Upper lobe of right lung (tissue), 1 donor: ENCODE data around the gene SPACA6. TPM values are rescaled to one million over a fixed set of nuclear protein-coding genes. Genes with fewer than 3 reads are reported as not detected.

Experiments
- ATAC-seq: fragments of 200-7000 bp; cut with Tn5 transposase; one replicate; pipeline ENCODE4 v1.9.1; 2020; ENCODE audit warnings: mild to moderate bottlenecking, moderate library complexity
- DNase-seq: peaks from one replicate; pipeline ENCODE4 v3.0.0-alpha.2; 2020
- H3K27ac ChIP-seq: fragments of 200-600 bp; one replicate; pipeline ENCODE4 v1.8.0; 2022
- H3K27me3 ChIP-seq: fragments of 200-600 bp; one replicate; pipeline ENCODE4 v1.8.0; 2022; ENCODE audit warnings: mild to moderate bottlenecking
- H3K36me3 ChIP-seq: fragments of 200-600 bp; one replicate; pipeline ENCODE4 v1.8.0; 2022
- H3K4me1 ChIP-seq: fragments of 200-600 bp; one replicate; pipeline ENCODE4 v1.8.0; 2022
- H3K4me3 ChIP-seq: fragments of 200-600 bp; one replicate; pipeline ENCODE4 v1.8.0; 2022; ENCODE audit warnings: mild to moderate bottlenecking
- H3K9me3 ChIP-seq: fragments of 200-600 bp; one replicate; pipeline ENCODE4 v1.8.0; 2022
- intact Hi-C: fragments of 100-400 bp; cut with DNase I; formaldehyde crosslinking; loops from one replicate; pipeline ENCODE4 v1.11.0; 2022
- total RNA-seq: library from RNA; stranded (reverse); fragmentation: NEBNext Ultra II Directional; extraction: Animal tissue kit (Norgen Biotek cat#: 25700); gene quantifications from one replicate; pipeline ENCODE4 v1.2.1, GENCODE V29; 2021
- TF ChIP-seq, protein P1 (sequence below): fragments of 200-600 bp; IDR thresholded peaks from one replicate; pipeline ENCODE4 v1.8.0; 2022; ENCODE audit warnings: antibody characterized with exemption
- donor health status: DM: no; HTN: yes; CAD: no; lungs with severe emphysema.

SPACA6 gene
- total RNA-seq, 1 donor from 2014 or later: 24.0 TPM

DNA sequence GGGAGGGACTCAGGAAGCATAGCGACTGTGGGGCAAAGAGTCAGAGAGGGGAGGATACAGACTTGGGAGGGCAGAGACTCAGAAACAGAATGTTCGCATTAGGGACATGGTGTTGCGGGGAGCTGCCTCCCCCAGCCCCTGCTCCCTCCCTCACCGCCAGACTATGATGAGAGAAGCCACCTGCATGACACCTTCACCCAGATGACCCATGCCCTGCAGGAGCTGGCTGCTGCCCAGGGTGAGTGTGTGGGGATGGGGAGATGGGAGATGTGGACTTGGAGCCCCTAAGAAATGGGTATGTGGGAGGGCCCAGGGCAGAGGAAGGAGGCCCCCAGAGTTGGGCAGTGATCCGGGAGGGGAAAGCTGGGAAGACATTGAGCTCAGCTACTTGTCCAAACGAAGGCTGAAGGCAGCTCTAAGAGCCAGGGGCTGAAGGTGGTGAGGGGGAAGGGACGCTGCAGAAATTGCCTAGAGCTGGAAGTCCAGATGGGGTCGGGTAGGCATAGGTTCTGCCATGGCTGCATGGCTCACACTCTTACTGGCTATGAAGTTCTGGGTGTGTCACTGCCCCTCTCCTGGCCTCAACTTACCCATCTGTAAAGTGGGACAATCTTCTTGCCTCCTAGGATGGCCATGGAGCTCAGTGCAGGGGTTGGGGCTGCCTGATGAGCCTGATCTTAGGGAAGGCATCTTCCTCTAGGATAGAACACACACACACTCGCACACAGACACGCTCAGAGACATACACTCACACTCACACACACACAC, 1.4 kb downstream of the SPACA6 start:
- intact Hi-C loops: no loop called here
- no peak for DNase-seq
- peaks cover 14% of the 10 kb centered on the region for H3K4me1 ChIP-seq
- no peak overlapping the region for H3K4me3 ChIP-seq
- H3K27ac ChIP-seq: no peak overlapping the region
- no peak for ATAC-seq
- TF ChIP-seq, protein P1, sequence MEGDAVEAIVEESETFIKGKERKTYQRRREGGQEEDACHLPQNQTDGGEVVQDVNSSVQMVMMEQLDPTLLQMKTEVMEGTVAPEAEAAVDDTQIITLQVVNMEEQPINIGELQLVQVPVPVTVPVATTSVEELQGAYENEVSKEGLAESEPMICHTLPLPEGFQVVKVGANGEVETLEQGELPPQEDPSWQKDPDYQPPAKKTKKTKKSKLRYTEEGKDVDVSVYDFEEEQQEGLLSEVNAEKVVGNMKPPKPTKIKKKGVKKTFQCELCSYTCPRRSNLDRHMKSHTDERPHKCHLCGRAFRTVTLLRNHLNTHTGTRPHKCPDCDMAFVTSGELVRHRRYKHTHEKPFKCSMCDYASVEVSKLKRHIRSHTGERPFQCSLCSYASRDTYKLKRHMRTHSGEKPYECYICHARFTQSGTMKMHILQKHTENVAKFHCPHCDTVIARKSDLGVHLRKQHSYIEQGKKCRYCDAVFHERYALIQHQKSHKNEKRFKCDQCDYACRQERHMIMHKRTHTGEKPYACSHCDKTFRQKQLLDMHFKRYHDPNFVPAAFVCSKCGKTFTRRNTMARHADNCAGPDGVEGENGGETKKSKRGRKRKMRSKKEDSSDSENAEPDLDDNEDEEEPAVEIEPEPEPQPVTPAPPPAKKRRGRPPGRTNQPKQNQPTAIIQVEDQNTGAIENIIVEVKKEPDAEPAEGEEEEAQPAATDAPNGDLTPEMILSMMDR: no peak
- H3K36me3 ChIP-seq: peaks cover 40% of the 10 kb centered on the region
- H3K27me3 ChIP-seq: no peaks in the 10 kb centered on the region
- H3K9me3 ChIP-seq: no peaks in the 10 kb centered on the region

DNA sequence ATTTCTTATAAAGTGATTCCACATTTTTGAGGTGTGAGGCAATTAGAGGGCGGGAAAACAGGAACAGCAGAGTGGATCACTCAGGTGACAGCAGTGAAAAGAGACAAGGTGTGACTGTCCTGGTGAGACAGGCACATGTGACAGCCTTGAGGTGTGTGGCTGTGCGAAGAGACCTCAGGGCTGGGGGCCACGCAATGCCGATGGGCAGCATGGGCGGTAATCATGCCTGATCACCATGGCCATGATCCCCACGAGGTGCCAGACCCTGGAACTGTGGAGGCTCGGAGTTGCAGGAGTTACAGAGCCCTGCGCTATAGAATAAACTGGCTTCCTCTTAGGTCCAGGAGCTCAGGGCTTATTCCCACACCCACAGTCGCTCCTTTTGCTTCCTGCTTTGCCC, 2.0 kb downstream of the SPACA6 start:
- intact Hi-C loops: no loop called here
- Histone ChIP-seq H3K36me3 (peaks cover 42% of the 10 kb centered on the region), H3K4me3 (no peak overlapping the region)

DNA sequence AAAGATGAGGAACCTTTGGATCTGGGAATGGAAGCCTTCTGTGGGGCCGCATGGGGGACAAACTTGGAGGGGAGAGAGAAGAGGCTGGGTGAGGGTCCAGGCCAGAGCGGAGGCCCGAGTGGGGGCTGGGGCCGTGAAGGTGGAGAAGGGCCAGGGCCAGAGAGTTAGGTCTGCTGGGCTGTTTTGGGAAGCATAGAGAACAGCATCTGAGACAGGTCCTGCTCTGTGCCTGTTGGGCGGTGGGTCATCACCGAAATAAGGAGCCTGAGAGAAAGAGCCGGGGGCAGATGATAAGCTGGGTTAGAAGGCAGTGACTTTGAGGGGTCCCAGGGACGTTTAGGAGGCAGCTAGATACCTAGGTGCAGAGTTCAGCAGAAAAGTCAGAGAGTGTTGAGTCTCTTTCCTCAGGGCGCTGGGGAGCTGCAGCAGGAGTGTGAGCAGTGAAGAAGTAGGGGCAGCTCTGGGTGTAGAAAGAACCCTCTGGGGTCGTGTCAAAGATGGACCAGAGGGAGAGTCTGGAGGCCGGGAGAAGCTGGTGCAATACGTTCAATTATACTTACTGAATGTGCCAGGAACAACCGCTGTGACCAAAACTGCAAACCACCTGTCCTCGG, 2.7 kb downstream of the SPACA6 start:
- no peak for DNase-seq

More for the DNA sequence above, 2.0 kb downstream of the SPACA6 start:
- H3K9me3 ChIP-seq: no peaks in the 10 kb centered on the region
- ATAC-seq (no peak), DNase-seq (no peak)
- no peak overlapping the region for H3K27ac ChIP-seq
- H3K27me3 ChIP-seq: no peaks in the 10 kb centered on the region
- TF ChIP-seq, protein P1: no peak
- peaks cover 14% of the 10 kb centered on the region for H3K4me1 ChIP-seq

DNA sequence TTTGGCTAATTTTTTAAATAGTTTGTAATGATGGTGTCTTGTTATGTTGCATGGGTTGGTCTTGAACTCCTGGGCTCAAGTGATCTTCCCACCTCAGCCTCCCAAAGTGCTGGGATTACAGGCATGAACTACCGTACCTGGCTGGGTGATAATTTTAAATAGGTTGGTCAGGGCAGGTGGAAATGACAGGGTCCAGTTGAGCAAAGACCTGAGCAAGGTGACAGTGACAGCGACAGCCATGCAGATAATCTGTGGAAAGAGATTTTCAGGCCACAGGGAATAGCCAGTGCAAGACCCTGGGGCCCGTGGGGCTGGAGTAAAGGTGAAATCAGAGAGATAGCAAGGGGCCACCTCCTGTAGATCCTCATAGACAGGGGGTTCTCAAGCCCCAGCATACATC, 3.5 kb downstream of the SPACA6 start:
- Histone ChIP-seq H3K4me3 (no peak overlapping the region), H3K9me3 (no peaks in the 10 kb centered on the region), H3K36me3 (peaks cover 42% of the 10 kb centered on the region), H3K4me1 (peaks cover 9% of the 10 kb centered on the region), H3K27me3 (no peaks in the 10 kb centered on the region), H3K27ac (no peak overlapping the region)
- TF ChIP-seq, protein P1: no peak
- DNase-seq (no peak), ATAC-seq (no peak)
- intact Hi-C loops: no loop called here

More for the DNA sequence above, 2.7 kb downstream of the SPACA6 start:
- H3K27ac ChIP-seq: no peak overlapping the region
- no peaks in the 10 kb centered on the region for H3K27me3 ChIP-seq
- TF ChIP-seq, protein P1: no peak
- no peak for ATAC-seq
- no peak overlapping the region for H3K4me3 ChIP-seq
- no peaks in the 10 kb centered on the region for H3K9me3 ChIP-seq
- intact Hi-C loops: no loop called here
- H3K4me1 ChIP-seq: peaks cover 14% of the 10 kb centered on the region
- H3K36me3 ChIP-seq: peaks cover 42% of the 10 kb centered on the region

DNA sequence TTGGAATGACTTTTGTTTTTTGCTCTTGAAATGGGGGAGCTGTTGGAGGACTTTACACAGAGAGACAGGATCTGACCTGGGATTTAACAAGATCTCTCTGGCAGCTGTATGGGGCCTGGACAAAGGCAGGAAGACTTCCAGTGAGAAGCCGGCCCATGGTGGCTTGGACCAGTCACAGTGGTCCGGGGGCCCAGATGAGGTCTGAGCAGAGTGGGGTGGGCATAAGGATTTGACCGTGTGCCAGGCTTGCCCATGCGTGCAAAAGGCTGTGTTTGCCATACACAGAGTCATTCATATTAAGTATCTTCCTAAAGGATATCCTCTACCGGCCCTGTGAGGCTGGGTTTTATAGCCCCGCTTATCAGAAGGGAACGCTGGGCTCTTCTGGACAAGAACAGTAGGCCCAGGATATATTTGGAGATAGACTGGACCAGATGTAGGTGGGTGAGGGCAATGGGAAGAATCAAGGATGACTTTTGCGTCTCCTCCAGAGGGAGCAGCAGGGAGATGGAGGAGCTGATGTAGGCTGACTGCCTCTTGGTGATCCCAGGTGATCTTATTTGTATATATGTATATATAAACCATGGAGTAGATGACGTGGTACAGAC, 4.1 kb downstream of the SPACA6 start:
- Histone ChIP-seq H3K27ac (no peak overlapping the region), H3K27me3 (no peaks in the 10 kb centered on the region), H3K4me3 (no peak overlapping the region), H3K4me1 (peaks cover 2% of the 10 kb centered on the region), H3K36me3 (peaks cover 42% of the 10 kb centered on the region), H3K9me3 (no peaks in the 10 kb centered on the region)
- ATAC-seq (no peak), DNase-seq (no peak)
- intact Hi-C loops: no loop called here
- TF ChIP-seq, protein P1: no peak
